Activated CD8-positive, alpha-beta memory T cell treated with anti-CD3 and anti-CD28 coated beads, Interleukin-2, amount 50 U/mL, for 4 hours (primary cell): ENCODE measurements around the gene HNRNPF.
"Not testable (repeated sequence)": the region's sequence is repeated elsewhere in the genome, so short reads cannot be mapped to it uniquely, and the experiment has no call there.

ENCODE experiments used
- DNase-seq: peaks from one replicate; pipeline ENCODE4 v3.0.0-alpha.2; 2020

Gene HNRNPF

GRCh38 chr10:43347997-43348396 is 61.0 kb downstream of the HNRNPF start:
- no peak for DNase-seq

- no peak for DNase-seq
Measured at GRCh38 chr10:43344051-43344450, 64.9 kb downstream of the HNRNPF start.

- DNase-seq = no peak
Measured at GRCh38 chr10:43343126-43343525, 65.9 kb downstream of the HNRNPF start.

- no peak for DNase-seq
Measured at GRCh38 chr10:43342279-43343125, 66.5 kb downstream of the HNRNPF start.

GRCh38 chr10:43341450-43341849 is 67.5 kb downstream of the HNRNPF start:
- DNase-seq = no peak

- DNase-seq = no peak
Measured at GRCh38 chr10:43340619-43341018, 68.4 kb downstream of the HNRNPF start.

- no peak for DNase-seq
Measured at GRCh38 chr10:43340101-43340500, 68.9 kb downstream of the HNRNPF start.

GRCh38 chr10:43339136-43339535 is 69.8 kb downstream of the HNRNPF start:
- no peak for DNase-seq

GRCh38 chr10:43338117-43338516 is 70.9 kb downstream of the HNRNPF start:
- no peak for DNase-seq

- DNase-seq = not testable (repeated sequence)
Measured at GRCh38 chr10:43337536-43337935, 71.5 kb downstream of the HNRNPF start.

GRCh38 chr10:43336641-43337318 is 72.2 kb downstream of the HNRNPF start:
- no peak for DNase-seq

- no peak for DNase-seq
Measured at GRCh38 chr10:43336061-43336460, 72.9 kb downstream of the HNRNPF start.
